ENCODE data around the gene SCG2.

GRCh38 chr2:223578846-223579245 lies 23.3 kb downstream of the SCG2 start:
- TF ChIP-seq CTCF (IDR thresholded peaks at IDR 0.05; ENCODE audit: borderline replicate concordance, extremely low read depth, low read length, poor library complexity, severe bottlenecking) (no peak), EZH2 (IDR thresholded peaks at IDR 0.05; ENCODE audit: borderline replicate concordance, low read depth, low read length, severe bottlenecking) (no peak)
